ENCODE measurements around the gene KIRREL3.

KIRREL3 gene

DNA sequence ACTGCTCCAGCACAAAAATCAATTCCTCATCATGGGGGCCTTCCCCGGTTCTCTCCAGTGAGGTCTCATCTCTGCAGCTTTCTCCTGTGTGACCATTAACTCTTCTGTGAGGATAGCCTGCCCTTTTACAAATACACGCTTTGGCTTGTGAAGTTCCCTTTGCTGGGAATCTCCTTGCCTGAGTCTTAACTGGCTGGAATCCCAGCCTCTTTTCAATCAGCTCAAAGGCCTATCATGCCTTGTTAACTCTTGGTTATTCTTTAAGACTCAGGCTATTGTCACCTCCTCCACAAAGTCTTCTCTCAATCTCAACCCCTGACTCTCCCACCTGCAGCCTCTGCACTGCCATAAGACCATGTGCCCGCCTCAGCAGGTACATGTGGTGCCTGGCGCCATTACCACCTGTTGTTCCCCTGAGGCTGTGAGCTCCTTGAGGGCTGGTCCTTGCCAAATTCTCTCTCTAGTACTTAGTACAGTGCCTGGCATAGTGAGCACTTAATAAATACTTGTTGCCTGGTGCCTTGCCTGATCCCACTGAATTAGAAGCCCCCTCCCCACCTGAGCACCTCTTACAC is 516.9 kb downstream of the KIRREL3 start:
- no peak for DNase-seq (ENCODE audit: low read depth)

DNA sequence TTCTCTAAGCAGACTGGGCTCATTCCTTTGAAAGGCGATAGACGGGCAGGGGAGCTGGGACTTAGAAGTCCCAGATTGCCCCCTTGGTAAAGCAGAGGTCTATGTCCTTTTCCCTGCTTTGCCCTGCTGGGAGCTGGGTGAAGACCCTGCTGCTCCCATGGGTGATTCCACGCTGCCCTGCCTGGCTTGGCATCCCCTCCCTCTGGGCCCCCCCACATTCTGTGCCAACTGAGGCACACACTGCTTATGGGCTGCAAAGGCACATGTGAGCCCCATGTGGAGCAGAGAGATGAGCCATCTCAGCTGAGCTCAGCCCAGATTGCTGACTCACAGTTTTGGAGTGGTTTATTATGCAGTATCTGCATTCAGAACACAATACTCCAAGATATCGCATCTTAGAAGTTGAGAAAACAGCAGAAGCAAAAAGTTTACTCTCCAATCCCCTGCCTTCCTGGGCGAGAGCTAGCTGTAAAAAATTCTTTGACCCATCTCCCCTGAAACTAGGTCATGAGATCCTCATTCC is 517.9 kb downstream of the KIRREL3 start:
- no peak for DNase-seq (ENCODE audit: low read depth)

DNA sequence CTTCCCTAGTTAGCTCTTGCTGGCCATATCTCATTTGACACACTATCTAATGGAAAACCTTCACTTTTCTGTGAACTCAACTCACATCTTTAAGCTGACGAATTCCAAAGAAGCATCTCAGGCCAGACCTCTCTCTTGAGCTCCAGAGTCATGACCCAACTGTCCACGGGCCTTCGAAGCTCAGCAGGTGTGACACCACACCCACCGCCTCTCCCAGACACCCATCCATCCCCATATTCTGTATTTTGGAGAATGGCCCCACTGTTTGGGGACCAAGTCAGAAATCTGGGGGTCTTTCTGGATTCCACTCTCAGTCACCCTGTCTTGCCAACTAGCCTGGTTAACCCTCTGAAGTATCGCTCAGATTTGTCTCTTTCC is 519.3 kb downstream of the KIRREL3 start:
- DNase-seq (ENCODE audit: low read depth), result no peak

DNA sequence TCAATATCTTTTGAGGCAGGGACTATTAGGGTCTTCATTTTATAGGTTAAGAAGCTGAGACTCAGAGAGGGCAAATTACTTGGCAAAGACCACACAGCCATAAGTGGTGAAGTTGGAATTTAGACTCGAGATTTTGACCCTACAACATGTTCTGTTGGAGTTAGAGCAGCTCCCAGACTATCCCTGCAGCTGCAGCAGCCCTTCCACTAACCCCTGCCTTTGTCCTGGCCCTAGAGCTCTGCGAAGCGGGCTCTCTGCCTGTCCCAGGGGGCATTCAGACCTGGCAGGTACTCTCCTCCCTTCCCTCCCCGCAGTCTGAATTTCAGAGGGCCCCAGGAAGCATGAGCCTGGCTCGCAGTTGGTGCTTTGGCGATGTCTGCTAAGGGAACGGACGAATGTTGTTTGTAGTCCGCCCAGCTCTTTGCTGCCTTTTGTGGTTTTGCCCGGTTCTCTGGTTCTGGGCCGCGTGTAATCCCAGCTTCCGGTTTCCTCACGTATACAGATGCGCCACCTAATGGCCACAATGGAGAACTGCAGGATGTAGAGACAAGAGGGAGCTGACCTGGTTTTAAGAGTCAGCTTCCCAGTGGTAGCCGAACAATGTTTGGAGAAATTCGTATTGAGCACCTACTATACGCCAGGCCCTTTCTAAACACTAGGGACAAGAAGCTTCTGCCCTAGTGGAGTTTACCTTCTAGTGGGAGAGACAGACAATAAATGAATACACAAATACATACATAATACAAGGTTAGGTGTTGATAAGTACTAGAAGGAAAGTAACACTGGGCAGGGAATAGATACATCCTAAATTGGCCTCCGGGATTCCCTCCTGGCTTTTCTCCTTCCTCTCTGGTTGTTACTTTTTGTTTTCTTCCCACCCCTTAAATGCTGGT is 519.9 kb downstream of the KIRREL3 start:
- peak; percentile 45 for DNase-seq (ENCODE audit: low read depth)

DNA sequence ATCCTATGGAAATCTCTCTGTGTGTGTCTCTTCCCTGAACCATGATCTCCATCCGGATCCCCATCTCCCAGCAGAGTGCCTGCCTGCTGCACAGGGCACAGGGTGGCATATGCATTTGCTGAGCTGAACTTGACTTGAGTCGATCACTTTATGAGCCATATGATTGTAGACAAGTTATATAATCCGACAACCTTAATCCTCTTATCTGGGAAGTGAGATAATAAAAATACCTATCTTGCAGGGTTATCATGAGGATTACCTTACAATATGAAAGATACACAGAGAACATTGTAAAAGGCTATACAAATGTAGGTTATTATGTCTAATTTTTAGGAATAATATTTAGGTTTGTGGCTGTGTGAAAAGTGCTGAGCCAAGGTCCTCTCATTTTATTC is 520.6 kb downstream of the KIRREL3 start:
- no peak for DNase-seq (ENCODE audit: low read depth)

DNA sequence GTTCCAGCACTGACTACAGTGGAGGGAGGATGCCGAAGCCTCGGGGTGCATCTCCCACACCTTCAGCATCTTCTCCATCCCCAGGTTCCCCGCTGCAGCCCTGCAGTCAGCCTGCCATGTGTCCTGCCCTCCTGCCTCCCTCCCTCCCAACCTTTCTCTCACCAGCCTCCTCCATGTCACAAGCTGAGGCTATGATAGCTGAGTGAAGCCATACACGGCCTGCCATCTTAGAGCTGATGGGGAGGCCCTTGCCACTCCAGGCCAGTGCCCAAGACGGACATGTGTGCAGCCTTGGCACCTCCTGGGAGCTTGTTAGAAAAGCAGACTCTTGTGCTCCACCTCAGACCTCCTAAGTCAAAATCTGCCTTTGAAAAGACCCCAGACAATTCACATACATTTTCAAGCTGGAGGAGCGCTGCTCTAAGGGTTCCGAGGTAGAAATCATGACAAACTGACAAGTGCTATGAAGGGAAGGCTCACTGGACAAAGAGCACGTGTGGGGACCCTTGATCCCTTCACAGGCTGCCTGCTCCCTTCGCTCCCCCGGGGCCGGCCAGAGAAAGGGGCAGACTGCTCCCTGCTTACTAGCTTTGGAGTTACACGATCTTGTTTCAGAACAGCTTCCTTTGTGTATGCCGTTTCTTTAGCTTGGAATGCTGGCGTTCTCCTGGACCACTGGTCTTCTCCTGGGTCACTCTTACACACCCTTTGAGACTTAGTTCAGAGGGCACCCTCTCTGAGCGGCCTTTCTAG is 521.2 kb downstream of the KIRREL3 start:
- DNase-seq (ENCODE audit: low read depth), result no peak

DNA sequence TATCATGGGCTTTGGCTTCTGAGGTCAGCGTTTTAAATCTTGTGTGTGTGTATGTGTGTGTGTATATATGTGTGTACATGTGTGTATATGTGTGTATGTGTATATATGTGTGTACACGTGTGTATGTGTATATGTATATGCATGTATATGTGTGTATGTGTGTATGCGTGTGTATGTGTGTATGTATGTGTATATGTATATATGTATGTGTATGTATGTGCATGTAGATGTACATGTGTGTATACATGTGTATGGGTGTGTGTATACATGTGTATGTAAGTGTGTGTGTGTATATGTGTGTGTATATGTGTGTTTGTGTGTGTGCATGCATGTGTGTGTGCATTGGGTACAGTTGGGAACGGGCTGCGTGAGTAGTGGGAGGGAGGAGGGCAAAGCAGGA is 522.1 kb downstream of the KIRREL3 start:
- no peak for DNase-seq (ENCODE audit: low read depth)

DNA sequence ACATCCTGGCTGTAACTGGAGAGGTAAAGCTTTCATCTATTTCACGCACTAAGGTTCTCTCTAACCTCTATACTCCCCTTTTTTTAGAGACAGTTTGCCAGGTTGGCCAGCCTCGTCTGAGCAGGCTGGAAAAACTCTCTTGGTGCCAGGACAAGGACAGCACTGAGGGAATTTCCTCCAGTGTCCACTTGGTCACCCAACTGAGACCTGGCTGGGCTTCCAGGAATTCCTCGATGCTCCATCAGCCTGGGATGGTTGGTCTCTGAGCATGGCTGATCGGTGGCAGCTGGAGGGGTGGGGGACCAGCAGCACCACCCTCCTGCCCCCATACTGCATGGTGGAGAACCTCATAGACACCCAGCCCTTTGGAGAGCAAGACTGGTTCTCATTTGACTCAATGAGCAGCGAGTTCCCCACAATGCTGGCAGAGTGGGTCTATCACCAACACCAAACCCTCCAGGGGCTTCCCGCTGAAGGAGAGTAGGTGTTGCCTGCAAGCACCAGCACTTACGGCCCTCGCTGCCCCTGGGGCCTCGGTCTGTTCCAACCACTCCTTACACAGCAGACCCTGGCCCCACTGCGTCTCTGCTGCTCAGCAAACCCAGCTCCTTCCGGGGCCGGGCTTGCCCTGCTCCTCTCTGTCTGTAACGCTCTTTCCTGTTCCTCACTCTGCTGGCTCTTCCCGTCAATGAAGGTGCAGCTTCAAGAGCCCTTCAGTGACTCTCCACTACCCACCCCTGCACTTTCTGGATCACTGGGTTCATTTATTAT is 522.9 kb downstream of the KIRREL3 start:
- DNase-seq (ENCODE audit: low read depth), result no peak

DNA sequence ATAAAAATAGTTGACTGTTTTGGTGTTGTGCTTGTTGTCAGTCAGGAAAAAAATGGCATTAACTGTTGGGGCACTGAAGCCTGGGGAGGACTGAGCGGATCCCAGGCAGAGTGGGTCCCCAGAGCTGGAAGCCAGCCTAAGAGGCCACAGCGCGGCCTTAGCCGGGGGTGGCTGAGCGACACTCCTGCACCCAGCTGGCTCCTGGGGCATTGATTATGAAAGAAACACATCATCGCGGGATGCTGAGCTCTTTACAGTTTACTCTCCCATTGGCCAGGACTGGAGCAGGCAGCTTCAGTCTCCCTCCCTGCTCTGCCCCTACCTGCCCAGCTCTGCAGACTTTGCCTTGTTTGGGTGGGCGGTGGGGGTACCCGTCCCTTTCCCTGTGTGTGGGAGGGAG is 523.6 kb downstream of the KIRREL3 start:
- no peak for DNase-seq (ENCODE audit: low read depth)

DNA sequence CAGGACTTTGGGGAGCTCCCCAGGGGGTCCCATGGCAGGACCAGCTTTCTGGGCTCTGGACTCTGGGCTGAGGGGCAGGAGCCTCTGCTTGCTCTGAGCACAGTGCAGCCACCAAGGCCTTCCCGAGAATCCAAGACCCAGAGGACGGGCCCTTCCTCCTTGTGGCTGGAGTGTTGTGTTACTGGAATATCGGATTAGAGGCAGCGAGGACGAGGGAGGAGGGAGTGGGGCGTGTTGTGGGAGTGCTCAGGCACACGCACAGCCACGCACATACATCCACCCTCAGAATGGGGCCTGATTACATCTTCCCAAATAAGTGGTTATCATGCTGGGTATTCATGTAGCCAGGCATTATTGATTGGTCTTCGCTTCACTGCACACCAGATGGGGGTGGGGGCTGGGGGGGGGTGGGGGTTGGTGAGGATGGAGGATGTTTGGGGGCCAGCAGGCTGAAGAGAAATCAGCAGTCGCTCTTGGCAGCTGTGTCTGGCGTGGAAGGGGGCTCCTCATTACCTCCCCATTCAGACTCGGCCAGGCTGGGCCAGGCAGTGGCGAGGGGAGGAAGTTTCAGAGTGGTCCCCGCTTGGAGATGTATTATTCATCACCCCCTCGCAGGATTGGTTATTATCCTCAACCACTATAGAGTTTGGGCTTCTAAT is 524.2 kb downstream of the KIRREL3 start:
- DNase-seq (ENCODE audit: low read depth), result no peak

DNA sequence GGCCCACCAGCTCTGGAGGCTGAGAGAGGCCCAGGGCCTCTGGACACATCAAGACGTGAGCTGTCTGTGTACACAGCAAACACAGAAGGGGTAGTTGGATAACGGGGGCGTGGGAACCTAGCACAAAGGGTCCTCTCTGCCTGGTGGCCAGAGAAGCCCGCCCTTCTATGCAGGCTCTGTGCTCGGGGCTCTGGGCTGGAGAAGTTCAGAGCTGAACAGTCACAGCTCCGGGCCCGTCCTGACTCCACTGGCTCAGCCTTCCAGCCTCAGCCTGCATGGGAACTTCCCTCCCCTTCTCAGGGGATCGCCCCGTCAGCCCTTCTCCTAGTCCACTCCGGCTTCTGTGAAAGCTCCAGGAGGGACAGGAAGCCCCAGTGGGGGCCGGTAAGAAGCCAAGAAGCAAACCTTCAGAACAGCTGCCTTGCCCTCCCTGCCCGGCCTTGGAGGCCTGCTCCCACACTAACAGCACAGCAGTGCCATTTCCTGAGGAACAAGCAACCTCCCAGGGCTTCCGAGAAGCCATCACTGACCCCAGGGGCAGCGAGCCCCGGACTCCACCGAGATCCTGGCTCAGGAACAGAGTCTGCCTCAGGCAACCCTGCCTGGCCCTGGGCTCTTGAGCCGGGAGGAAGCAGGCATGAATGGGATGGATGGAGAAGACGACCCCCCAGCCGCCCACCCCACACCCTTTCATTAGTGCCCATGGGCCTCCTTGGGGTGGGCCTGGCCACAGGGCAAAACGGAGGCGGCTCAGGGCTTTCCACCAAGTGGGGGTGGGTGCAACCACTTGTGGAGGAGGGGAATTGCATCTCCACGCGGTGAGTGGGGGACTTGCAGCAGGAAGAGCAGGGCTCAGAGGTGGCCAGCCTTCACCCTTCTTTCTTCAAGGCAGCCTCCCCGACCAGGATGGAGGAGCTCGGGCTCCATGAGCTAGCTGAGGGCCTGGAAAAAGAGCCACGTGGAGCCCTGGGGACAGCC is 525.3 kb downstream of the KIRREL3 start:
- no peak for DNase-seq (ENCODE audit: low read depth)

DNA sequence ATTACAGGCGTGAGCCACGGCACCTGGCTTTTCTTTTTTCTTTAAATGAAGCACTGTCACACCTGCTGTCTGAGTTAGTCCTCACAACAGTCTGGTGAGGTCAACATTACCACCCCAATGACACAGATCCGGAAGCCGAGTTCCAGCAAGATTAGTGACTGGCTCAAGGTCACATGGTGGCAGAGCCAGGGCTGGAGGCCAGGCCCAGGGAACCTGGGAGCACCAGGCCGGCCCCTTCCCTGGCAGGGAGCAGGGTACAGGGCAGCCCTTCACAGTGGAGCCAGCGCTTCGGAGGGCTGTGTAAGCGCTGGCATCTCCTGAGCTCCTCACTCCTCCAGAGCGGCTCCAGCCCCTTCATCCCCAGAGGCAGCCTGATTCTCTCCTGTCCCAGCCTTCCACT is 526.4 kb downstream of the KIRREL3 start:
- no peak for DNase-seq (ENCODE audit: low read depth)

DNA sequence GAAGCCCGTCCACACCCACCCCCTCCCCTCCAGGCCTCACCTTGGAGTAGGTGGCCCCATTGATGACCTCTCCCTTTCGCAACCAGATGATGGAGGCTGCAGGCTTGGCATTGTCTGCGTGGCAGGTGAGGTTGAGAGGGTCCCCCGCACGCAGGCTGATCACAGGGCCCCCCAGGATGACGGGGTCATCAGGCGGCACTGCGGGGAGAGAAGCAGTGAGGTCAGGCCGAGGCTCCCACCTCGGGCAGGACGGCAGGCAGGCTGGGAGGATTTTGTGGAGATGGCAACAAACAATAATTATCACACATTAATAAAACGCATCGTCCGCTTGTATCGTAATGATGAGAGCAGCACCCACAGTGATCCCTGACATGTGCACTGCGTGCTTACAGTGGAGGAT is 527.3 kb downstream of the KIRREL3 start:
- DNase-seq (ENCODE audit: low read depth), result no peak

DNA sequence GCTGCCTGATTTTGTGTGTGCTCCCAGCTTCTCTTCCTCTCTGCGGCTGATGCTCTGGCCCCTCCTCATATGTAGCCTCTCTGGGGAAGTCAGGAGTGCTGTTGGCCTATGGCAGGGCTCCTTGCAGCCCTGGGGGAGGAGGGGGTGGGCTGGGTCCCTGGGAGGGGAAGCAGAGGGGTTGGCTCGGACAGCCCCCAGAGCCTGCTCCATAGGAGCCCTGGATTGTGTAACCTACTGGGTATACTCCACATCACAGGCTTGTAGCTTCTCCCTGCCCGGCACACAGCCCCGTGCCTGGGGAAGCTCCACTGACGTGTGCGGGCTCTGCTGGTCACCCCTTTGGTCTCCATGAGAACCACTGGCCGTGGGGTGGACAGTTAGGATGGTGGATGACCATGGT is 531.3 kb downstream of the KIRREL3 start:
- no peak for DNase-seq (ENCODE audit: low read depth)

DNA sequence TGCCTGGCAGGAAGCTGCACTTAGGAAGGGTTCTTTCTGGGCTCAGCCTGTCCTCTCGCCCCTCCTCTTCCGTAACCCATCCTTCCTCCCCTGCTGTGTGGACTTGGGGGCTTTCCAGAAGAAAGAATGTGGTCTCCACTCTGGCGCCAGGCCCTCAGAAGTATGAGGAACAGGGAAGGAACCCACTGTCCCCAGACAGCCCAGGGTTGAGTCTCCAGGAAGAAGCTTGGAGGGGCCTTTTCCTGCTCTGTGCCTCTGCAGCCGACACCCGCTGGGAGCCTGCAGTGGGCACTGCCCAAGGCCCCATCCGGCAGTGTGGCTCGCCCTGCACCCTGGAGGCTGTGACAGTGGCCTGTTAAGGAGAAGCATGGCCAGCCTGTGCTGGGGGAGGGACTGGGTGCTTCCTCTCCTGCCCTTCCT is 532.5 kb downstream of the KIRREL3 start:
- no peak for DNase-seq (ENCODE audit: low read depth)

DNA sequence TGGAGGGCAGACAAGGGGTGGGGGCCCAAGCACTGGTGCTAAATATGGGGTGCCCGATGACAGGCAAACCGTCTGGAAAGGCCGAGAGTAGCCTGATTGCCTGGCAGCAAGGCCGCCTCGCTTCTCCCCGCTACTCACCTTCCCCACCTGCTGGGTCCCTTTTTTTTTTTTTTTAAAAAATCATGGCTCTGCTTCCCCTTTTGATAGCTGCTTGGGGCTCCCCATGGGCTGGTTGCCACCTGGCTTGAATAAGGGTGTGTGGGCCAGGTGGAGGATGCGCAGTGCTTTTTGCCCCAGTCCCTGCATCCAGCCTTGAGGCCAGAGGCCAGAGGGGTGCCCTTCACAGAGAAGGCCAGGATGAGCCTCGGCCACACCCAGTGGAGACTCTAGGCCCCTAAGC is 533.1 kb downstream of the KIRREL3 start:
- DNase-seq (ENCODE audit: low read depth), result no peak

DNA sequence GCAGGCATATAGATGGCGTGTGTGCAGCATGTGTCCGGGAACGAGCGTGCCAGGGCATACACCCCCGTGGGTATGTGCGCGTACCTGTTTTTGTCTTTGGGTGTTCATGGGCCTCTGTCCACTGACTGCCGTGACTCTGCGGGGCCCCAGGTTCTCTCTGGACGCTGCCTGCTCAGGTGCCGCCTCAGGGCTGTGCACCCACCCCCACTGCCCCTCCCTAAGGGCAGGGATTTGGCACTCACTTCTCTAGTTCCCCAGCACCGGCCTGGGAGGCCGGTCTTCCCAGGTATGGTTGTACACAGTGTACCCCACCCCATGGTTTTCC is 533.6 kb downstream of the KIRREL3 start:
- DNase-seq (ENCODE audit: low read depth), result no peak

DNA sequence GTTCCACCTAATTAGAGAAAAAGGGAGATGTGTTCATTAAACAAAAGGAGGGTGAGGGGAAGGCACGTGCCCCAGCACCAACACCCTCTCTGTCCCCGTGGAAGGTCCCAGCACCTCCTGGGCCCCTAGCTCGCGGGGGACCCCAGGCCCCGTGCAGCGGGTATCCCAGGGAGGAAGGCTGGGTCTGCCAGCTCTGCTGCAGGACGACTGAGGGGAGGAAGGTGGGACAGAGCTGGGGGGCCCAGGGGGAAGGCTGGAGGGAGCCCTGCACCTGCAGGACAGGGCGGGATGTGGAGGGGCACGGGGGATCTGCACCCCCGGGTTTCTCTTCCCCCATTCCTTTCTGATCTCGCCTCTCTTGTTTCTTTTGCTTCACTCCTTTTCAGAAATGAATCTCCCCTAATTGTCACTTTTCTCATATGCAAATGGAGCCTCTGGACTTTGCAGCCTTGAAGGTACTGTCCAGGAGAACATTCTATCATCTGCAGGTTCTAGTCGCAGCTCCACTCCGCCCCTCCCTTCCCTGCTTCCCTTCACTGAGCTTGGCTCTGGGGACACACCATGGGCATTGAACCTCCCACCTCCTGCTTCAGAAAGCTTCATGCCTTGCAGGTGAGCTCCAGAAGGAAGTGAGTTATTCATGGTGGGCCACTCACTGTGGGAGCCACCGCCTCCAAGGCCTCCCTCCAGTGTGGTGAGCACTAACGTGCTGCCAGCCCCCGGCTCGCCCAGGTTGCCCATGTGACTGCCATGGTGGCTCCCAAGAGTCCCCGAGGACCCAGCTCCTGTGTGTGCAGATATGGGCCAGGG is 534.1 kb downstream of the KIRREL3 start:
- DNase-seq (ENCODE audit: low read depth), result no peak

DNA sequence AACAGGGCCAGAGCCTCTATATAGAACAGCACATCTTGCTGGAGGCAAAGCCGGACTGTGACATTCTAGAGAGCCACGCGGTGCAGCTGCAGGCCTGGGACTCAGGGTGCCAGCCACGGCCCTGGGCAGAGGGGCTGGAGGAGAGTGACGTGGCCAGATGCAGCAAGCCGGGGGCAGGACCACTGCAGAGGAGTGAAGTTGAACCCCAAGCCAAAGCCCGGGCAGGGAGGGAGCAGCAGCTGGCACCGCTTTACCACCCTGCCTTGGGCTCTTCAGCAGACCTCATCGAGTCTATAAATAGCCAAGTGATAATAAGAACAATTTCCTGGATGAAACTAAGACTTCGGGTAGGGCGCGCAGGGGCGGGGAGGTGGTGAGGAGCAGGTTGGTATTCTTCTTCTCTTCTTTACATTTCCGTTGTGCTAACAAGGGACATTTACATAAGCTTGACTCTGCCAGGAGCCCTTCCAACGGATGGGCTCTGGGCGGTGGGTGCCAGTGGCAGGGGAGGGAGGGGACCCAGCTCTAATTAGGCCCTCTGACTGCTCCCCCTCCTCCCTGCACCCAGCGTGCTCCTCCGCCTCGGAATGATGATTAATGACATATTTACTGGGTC is 534.9 kb downstream of the KIRREL3 start:
- no peak for DNase-seq (ENCODE audit: low read depth)

All from GM04503 (cell line).